ENCODE measurements around the gene SESN2.

Gene SESN2

DNA sequence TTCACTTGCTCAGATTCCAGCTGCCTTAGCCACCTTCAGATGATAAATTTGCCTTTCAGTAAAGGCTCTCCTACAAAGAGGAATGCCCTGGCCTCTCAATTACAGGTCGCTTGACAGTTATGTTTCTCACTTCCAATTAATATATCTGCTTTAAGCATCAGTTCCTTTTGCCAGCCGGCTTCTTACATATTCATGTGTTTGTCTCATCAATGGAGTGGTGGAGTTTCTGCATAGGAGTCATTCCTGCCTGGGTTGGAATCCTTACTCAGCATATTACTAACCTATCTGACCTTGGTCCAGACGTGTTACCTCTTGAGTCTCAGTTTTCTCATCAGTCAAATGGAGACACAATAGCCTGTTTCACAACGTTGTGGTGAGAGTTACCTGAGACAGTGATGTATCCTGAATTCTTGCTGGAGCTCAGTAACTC is 9.4 kb upstream of the SESN2 start:
- DNase-seq, result no peak

DNA sequence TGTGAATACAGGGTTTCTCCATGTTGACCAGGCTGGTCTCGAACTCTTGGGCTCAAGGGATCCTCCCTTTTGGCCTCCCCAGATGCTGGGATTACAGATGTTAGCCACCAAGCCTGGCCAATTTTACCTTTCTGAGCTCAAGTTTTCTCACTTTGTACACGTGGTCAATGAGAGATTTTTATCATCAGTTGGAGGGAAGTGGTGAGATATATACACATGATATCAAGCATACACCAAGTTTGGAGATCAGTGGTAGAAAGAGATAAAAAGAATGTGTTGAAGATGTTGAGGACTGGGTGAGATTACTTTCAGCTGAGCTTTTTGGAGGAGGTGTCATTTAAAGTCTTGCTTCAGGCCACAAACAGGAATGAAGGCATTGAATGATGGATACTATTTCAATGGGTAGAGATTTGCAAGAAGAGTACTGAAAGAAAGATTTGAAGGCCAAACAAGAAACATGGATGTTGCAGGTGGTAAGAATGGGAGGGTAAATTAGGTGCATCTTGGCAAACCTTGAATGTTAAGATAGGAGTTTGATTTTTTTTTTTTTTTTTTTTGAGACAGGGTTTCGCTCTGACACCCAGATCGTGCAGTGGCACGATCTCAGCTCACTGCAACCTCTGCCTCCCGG is 3.0 kb upstream of the SESN2 start:
- no peak for DNase-seq

DNA sequence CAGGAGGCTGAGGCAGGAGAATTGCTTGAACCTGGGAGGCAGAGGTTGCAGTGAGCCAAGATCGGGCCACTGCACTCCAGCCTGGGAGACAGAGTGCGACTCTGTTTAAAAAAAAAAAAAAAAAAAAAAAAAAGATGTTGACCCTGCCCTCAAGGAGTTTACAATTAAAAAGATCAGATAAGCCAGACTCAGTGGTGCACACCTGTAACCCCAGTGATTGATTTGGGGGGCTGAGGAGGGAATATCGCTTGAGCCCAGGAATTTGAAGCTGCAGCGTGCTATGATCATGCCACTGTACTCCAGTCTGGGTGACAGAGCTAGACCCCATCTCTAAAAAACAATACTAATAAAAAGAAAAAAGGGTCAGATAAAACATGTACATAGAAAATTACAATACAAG is 1.6 kb upstream of the SESN2 start:
- DNase-seq, result no peak

DNA sequence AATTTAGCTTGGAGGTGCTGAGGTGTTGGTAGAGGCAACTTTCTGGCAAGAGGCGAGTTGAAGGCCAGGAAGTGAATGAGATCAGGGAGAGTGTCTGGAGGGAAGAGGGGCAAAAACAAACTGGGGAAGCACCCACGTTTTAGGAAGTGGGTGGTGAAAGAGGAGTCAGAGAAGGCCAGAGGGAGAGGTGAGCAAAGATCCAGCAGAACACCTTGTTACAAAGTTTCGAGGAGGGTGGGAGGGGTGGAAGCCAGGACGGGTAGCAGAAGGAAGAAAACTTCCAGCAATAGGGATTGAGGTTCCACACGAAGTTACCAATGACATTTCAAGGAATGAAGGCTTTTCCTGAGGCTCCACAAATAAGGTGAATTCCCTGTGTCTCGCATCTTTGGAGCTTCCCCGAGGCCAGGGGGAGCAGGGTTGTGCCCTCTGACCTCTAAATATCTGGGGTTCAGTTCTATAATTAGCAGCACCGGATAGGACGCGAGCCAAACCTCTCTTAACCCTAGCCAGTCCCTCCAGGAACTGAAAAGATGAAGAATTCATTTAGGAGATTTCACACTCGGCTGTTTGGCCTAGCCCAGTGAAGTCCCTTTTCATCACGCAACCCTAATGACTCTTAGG is 578 bp upstream of the SESN2 start:
- peak; percentile 75 for DNase-seq

DNA sequence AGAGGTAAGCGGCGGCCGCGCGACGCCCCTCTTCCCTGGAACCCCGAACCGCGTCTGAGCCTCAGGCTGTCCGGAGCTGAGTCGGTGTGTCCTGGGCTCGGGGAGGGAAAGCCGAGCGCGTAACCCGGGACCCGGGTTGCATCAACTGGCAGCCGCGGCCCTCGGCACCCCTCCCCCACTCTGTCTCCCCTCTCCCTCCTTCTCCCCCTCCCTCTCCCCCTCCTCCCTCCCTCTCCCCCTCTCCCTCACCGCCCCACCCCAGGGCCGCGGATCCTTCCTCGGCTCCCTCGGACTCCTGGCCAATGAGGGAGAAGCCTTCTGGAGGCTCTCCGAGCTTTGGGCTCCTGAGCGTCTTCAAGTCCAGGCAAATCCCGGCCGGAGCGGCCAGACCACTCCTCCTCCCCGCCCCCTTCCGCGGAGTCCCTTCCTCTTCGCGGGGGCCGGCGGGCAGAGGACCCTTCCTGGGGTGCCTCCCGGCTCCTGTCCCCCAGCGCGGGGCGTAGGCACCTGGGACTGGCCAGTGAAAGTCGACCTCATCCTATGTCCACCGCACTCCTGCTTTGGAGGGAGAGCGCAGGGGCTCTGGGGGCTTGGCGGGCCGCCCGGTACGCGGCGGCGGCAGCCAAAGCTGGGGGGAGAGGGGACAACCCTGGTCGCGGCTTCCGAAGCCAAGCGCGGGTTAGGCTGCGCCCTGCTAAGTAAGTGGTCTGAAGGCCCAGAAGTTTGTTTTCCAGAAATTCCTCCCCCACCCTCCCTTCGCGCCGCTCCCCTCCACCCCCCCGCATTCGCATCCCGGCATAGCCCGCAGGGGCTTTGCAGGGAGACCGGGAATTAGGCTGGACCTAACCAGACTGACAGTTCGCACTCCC is 850 bp downstream of the SESN2 start:
- peak; percentile 46 for DNase-seq

DNA sequence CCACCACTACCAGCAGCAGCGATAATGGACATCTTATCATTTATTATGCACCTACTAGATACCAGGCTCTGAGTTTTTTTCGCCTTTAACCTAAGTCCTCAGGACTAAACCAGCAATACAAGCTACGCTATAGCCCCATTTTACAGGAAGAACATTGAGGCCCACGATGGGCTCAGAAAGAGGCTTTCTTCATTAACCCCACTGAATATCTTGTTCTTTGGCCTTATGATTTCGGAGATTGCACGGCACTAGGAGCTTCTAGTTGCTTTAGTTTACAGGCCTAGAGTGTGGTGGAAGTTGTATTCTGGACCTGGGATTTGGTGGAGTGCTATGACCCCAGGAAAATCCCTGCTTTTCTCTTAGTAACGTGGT is 1.5 kb downstream of the SESN2 start:
- DNase-seq, result no peak

DNA sequence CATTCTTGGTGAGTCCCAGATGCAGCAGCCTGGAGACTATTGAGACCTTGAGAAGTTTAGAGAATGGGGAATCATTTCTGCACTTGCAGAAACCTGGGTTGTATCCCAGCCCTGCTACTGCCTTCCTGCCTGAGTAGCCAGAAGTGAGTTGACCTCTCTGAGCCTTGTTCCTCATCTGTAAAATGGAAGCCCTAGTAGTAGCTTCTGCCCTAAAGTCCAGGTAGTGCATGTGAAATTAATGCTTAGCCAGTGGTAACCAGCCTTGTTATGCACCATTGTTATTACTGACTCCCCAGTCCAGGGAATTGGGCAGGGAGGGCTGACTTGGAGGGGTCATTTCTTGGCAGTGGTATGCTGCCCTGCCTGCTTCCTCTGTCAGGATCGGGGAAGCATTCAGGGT is 5.6 kb downstream of the SESN2 start:
- DNase-seq, result no peak

DNA sequence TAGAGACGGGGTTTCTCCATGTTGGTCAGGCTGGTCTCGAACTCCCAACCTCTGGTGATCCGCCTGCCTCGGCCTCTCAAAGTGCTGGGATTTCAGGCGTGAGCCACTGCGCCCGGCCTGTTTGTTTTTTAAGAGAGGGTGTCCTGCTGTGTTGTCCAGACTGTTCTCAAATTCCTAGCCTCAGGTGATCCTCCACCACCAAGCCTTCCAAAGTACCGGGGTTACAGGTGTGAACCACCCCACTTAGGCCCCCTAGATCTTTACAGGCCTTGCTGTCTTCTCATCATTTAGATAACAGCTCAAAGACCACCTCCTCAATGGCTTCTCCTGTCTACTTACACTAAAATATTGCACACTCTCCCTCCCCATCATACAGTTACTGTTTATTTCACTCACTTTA is 6.3 kb downstream of the SESN2 start:
- DNase-seq, result no peak

DNA sequence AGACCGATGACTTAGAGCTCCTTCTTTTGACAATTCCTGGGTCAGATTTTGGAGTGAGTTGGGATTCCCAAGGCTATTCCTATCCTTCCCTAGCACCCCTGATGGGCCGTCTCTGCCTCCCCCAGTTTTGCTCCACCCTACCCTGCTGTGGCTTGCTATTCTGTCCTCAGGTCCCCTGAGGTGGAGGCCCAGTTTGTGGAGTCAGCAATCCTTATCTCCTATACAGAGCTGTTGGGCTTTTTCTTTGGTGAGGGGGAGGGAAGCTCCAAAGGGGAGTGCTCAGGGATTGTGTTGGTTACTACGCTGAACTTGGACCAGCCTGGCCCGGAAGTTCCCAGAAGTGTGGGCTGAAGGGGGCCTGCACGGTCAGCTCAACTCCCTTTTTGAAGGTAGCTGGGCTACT is 7.6 kb downstream of the SESN2 start:
- no peak for DNase-seq

DNA sequence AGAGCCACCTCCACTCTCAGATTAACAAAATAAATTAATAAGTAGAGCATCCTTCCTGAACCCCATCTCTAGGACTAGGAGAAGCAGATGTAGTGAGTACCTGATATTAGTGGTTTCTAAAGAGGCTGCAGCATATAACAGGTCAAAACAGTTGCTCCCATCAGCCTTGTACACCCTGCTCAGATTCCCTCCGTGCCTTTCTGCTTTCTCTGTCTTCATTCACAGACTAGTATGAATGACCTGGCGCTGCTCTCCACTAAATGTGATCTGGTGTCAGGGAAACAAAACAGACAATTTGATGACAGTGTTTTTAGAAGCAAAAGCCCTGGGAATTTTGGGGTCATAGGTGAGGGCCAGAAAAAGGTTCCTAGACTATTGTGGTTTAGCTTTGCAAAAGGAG is 8.3 kb downstream of the SESN2 start:
- DNase-seq, result no peak

DNA sequence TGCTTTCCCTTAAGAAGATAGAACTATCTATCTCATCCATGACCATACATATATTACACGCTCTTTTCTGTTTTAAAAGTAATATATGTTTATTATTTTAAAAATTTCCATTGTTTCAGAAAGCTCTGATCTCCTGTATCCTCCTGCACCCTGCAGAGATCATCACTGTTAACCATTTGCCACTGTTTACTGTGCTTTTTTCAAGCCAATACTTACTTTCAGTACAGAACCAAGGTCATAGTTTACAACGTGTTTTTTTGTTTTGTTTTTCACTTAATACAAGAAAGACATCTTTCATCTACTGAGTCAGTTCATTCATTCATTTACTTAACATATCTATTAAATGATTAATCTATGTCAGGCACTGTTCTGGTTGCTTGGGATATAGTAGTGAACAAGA is 10.2 kb downstream of the SESN2 start:
- no peak for DNase-seq

DNA sequence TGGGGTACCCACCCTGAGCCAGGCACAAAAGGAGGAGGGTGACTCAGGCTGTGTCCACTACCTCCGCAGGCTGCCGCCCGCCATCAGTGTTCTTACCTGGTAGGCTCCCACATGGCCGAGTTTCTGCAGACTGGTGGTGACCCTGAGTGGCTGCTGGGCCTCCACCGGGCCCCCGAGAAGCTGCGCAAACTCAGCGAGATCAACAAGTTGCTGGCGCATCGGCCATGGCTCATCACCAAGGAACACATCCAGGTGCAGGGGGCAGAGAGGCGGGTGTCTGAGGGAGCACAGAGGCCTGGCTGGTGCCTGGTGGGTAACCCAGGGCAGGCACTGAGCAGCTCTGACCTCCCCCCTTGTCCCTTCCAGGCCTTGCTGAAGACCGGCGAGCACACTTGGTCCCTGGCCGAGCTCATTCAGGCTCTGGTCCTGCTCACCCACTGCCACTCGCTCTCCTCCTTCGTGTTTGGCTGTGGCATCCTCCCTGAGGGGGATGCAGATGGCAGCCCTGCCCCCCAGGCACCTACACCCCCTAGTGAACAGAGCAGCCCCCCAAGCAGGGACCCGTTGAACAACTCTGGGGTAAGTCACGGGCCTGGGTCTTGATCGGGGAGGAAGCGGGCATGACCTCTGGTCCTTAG is 13.0 kb downstream of the SESN2 start:
- DNase-seq, result no peak

DNA sequence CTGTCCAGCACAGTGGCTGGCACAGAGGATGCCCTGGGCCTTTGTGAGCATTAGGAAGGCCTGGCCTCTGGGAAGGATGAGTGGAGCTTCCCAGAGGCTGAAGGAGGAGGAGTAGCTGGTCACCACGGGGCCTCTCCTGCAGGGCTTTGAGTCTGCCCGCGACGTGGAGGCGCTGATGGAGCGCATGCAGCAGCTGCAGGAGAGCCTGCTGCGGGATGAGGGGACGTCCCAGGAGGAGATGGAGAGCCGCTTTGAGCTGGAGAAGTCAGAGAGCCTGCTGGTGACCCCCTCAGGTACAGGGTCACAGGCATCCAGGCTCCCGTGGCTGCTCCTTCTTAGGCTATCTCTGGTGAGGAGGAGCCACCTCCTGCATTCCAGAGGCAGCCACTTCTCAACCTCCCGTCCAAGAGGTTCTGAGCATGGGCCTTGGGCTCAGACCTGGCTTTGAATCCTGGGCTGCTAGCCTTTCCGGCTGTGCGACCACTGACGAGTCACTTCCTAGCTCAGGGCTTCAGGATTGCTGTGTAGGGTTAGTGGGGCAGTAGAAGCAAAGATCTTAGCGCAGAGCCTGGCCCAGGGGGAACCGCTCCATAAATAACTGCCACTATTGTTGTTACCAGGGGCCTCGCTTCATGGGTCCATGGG is 14.0 kb downstream of the SESN2 start:
- DNase-seq, result no peak

DNA sequence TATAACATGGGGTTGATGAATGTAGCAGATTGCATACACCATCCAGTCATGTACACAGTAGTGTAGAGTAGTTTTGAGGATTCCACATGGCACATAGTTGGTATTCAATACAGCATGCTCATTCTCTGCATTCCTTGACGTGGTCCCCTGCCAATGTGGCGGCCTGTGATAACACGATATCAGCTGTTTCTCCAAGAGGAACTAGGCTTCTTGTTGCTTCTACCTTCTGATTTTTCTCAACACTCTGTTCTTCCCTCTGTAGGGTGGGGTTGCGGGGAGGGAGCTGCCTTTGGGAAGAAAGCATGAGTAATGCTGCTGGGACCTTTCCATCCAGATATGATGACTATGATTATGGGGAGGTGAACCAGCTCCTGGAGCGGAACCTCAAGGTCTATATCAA is 19.4 kb downstream of the SESN2 start:
- no peak for DNase-seq

DNA sequence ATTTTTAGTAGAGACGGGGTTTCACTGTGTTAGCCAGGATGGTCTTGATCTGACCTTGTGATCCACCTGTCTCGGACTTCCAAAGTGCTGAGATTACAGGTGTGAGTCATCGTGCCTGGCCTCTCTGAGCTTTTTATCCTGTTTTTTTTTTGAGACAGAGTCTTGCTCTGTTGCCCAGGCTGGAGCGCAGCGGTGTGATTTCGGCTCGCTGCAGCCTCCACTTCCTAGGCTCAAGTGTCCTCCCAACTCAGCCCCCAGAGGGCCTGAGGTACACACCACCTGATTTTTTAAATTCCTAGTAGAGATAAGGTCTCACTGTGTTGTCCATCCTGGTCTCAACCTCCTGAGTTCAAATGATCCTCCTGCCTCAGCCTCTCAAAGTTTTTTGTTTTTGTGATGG is 20.4 kb downstream of the SESN2 start:
- no peak for DNase-seq

DNA sequence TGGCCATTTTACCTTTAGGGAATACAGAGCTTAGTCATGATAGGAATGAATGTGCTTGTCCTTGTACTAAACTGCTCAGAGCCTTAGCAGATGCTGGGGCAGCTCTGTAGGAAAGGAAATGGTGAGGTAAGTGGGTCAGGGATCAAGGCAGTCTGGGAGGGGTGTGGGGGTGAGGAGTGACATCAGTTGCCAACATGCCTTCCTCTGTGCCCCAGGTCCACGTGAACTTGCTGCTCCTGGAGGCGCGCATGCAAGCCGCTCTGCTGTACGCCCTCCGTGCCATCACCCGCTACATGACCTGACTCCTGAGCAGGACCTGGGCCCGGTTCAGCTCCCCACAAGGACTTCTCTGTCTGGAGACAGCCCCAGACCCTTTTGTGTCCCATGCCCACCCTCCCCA is 21.2 kb downstream of the SESN2 start:
- DNase-seq, result peak; percentile 30

DNA sequence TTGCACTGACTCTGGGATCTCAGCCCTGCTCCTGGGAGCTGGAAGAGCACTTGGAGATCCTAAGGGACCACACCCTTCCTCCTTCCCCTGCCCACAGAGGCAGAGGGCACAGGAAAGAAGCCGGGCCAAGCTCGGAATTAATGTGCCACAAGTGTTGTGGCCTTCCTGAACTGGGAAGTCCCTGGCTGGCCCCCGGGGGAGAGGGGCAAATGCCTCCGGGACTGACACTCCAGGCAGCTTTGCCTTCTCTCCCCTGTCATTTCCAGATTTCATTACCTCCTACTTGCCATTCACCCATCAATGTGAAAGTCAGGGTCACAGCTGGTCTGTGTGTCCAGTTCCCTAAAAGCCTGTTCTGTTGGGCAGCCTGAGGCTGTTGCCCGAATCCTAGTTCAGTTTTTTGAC is 21.7 kb downstream of the SESN2 start:
- peak; percentile 66 for DNase-seq

DNA sequence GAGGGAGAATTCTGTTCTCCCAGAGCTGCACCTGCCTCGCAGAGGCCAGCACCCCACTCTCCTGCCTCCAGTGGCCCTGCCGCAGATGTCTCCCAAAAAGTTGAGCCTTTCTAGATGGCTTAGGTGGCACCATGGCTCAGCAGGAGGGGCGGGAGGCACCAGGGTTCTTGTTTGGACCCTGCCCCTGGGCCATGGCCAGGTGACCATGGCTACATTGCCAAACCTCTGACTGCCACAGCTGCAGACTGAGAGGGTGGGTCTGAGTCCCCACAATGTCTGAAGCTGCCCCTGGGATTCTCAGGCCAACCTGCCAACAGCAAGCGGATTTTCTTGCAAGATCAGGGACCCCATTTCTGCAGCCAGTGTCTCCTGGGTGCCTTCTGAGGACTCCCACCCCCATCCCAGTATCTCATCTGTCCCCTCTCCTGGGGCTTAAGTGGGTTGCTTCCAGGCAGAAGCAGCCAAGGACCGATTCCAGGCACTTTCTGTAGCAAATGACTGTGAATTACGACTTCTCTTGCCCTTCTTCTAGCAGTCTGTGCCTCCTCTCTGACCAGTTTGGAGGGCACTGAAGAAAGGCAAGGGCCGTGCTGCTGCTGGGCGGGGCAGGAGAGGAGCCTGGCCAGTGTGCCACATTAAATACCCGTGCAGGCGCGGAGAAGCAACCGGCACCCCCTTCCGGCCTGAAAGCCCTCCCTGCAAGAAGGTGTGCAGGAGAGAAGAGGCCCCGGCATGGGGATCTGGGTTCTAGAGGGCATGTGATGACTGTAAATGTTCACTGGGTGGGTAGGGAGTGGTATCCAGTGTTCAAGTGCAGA is 22.5 kb downstream of the SESN2 start:
- no peak for DNase-seq

DNA sequence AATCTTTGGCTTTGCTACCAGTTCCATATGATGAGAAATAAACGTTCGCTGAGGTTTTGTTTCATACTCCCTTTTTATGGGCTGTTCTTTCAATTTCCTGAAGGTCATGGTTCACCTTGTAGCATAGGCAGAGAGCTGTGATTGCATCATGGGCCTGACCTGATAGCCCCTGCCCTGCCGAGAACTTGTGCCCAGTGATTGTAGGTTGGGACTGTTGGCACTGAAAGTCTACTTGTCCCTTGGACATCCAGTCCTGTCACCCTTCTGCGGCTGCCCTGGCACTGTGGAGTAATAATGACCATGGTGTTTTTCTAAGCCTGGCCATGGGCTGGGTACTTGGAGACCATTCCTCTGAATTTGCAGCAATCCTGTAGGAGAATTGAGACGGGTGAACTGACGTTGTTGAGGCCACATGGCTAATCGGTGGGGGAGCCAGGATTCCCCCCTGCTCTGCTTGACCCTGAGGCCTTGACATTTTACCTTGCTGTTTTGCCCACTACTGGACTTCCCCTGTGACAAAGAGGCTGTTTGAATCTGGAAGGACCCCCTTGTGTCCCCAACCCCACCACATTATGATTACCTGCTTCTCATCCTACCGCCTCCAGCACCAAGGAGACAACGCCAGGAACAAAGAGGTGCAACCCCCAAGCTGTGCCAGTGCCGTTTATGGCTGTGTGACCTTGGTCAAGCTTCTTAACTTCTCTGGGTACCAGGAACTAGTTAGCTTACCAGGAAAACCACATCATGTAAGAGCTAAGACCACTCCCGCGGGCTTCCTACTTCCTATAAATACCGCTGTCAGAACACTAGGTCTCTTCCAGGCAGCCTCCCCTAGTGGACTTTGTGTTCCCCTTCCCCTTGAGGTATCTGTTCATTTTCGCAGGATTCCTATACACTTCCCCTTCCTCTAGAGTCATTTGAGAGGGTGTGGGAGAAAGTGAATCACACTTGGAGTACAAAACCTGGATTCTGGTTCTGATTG is 23.4 kb downstream of the SESN2 start:
- peak; percentile 66 for DNase-seq

DNA sequence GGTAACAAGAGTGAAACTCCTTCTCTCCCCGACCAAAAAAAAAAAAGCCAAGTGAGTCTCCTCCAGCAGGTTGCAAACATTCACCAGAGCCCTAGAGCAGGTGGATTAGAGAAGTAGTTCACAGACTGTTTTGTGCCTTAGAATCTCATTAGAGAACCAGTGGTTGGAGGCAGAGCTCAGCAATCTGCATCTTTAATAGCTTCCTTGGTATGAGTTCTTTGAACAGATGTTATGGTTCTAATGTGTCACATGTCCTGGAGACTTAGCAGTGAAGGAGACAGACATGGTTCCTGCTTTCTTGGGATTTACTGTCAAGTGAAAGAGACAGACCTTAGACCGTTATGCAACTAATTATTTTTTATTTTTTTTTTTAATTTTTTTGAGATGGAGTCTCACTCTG is 26.8 kb downstream of the SESN2 start:
- peak; percentile 36 for DNase-seq

DNA sequence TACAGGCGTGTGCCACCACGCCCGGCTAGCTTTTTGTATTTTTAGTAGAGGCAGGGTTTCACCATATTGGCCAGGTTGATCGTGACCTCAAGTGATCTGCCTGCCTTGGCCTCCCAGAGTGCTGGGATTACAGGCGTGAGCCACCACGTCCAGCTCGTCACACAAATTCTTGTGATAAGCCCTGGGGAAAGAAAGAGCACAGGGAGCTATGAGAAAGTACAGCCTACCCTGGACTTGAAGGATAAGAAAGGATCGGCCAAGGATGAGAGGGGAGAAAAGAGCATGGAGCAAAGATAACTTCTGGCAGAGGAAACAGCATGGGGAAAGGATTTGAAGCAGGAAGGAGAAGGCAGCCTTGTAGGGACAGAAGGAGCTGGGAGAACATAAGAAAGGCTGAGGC is 29.2 kb downstream of the SESN2 start:
- no peak for DNase-seq

Measured in inflammatory macrophage treated with lipopolysaccharide for 4 hours (primary cell).